Type B pancreatic cell (in vitro differentiated cells): Measurements from ENCODE around the gene C1orf174. TPM values are rescaled to one million over a fixed set of nuclear protein-coding genes. Genes with fewer than 3 reads are reported as not detected.
A peak's percentile ranks its signal among the peaks of the same experiment; 100 is the strongest.

ENCODE experiments used
- DNase-seq: peaks from one replicate; pipeline ENCODE4 v3.0.0; 2021; ENCODE audit warnings: mixed read lengths; ENCODE audit not compliant: unreplicated experiment; ENCODE audit errors: extremely low spot score
- H3K27ac Mint-ChIP-seq: 2 replicates; pipeline ENCODE4 v1.8.0; 2021; ENCODE audit warnings: mild to moderate bottlenecking, mixed read lengths
- H3K27me3 Mint-ChIP-seq: 2 replicates; pipeline ENCODE4 v1.8.0; 2021; ENCODE audit warnings: mixed read lengths
- H3K36me3 Mint-ChIP-seq: 2 replicates; pipeline ENCODE4 v1.8.0; 2021; ENCODE audit warnings: mixed read lengths
- H3K4me1 Mint-ChIP-seq: one replicate; pipeline ENCODE4 v1.8.0; 2021; ENCODE audit warnings: mixed read lengths; ENCODE audit not compliant: unreplicated experiment
- H3K4me3 Mint-ChIP-seq: 2 replicates; pipeline ENCODE4 v1.8.0; 2021; ENCODE audit warnings: mild to moderate bottlenecking, mixed read lengths
- H3K9me3 Mint-ChIP-seq: 2 replicates; pipeline ENCODE4 v1.8.0; 2021; ENCODE audit warnings: mixed read lengths
- total RNA-seq: library from RNA; stranded (reverse); gene quantifications from 2 replicates; pipeline ENCODE4 v1.2.1, GENCODE V29; 2021; ENCODE audit warnings: low replicate concordance
- TF ChIP-seq, protein P1 (sequence below): fragments of 200-600 bp; sonication (generic); conservative IDR thresholded peaks from 2 replicates; pipeline ENCODE4 v1.5.0; 2021; ENCODE audit warnings: antibody characterized with exemption, mild to moderate bottlenecking

C1orf174 gene
- total RNA-seq, 1 donor from 2014 or later = 31.4 TPM

DNA sequence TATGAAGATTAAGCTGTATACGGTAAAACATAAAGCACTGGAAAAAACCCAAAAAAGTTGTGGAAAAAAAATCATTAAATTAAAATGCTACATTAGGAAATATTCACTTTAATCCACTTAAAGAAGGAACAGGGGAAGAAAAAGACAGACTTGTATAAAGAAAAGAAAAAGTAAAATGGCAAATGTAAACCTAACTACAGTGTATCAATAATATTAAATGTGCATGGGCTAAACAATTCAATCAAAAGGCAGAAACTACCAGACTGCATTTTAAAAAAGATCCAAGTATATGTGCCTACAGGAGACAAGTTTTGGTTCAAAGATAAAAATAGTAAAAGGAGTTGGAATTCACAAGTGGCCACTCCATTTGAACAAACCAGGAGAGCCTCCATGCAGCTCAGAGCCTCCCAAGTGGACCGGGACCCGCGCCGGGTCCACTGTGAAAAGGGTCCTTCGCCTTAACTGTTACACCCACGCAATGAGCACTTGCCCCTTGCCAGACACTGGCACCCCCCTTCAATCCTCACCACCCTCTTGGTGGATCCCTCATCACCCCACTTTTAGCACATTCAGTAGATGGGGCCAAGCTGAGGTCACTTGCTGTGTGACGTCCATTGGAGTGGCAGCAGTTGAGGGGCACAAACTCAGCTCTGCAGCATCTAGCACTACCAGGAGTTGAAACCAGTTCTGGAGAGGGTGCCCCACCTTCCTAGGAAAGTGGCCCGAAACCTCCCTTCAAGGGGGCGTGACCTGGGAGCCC lies 898 bp downstream of the C1orf174 start:
- no peak for DNase-seq
- peaks cover 22% of the 10 kb centered on the region for H3K36me3 Mint-ChIP-seq
- peaks cover 33% of the 10 kb centered on the region for H3K4me1 Mint-ChIP-seq
- H3K27ac Mint-ChIP-seq = peak overlapping the region; percentile 80
- no peaks in the 10 kb centered on the region for H3K27me3 Mint-ChIP-seq
- H3K4me3 Mint-ChIP-seq = peak overlapping the region; percentile 98
- peaks cover 5% of the 10 kb centered on the region for H3K9me3 Mint-ChIP-seq
- TF ChIP-seq, protein P1, sequence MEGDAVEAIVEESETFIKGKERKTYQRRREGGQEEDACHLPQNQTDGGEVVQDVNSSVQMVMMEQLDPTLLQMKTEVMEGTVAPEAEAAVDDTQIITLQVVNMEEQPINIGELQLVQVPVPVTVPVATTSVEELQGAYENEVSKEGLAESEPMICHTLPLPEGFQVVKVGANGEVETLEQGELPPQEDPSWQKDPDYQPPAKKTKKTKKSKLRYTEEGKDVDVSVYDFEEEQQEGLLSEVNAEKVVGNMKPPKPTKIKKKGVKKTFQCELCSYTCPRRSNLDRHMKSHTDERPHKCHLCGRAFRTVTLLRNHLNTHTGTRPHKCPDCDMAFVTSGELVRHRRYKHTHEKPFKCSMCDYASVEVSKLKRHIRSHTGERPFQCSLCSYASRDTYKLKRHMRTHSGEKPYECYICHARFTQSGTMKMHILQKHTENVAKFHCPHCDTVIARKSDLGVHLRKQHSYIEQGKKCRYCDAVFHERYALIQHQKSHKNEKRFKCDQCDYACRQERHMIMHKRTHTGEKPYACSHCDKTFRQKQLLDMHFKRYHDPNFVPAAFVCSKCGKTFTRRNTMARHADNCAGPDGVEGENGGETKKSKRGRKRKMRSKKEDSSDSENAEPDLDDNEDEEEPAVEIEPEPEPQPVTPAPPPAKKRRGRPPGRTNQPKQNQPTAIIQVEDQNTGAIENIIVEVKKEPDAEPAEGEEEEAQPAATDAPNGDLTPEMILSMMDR = no peak

DNA sequence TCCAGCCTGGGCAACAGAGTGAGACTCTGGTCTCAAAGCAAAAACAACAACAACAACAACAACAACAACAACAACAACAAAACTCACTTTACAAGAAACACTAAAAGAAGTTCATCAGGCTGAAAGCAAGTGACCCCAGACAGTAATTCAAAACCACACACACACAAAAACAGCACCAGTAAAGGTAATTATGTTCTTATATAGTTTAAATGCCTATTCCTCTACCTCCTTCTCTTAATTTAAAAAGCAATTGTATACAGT lies 1.7 kb downstream of the C1orf174 start:
- Mint-ChIP-seq H3K36me3 (peaks cover 22% of the 10 kb centered on the region), H3K27ac (peak overlapping the region; percentile 80), H3K9me3 (peaks cover 5% of the 10 kb centered on the region), H3K4me1 (peaks cover 27% of the 10 kb centered on the region), H3K27me3 (no peaks in the 10 kb centered on the region), H3K4me3 (peak overlapping the region; percentile 98)
- TF ChIP-seq, protein P1 = no peak
- no peak for DNase-seq

DNA sequence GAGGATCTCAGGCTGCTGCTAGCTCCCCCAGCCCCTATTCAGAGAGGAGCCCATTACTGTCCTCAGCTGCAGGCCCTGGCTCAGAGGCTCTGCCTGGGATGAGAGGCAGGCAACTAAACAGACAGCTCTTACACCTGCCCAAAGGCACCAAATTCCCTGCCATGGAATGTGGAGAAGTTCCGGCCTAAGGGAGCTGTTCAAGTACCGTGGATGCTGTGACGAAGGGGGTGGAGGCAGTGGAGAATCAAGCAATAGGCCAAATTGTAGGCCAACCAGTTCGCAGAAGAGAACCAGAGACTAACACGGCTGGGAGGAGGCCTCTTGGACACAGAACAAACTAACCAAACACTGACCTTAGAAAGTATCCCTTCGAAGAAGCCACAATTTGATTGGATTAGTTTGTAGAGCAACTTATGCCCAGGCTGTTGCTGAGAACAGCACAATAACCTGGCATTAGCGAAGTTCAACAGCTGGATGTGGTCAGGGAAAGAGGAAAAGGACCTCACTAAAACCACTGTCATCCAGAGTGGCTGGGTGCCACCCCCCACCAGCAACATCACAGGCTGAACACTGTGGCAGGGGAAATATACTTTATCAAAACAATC lies 3.6 kb downstream of the C1orf174 start:
- peaks cover 22% of the 10 kb centered on the region for H3K36me3 Mint-ChIP-seq
- peaks cover 18% of the 10 kb centered on the region for H3K4me1 Mint-ChIP-seq
- peaks cover 5% of the 10 kb centered on the region for H3K9me3 Mint-ChIP-seq
- TF ChIP-seq, protein P1 = no peak
- H3K27me3 Mint-ChIP-seq = no peaks in the 10 kb centered on the region
- no peak overlapping the region for H3K4me3 Mint-ChIP-seq
- no peak for DNase-seq
- H3K27ac Mint-ChIP-seq = no peak overlapping the region

DNA sequence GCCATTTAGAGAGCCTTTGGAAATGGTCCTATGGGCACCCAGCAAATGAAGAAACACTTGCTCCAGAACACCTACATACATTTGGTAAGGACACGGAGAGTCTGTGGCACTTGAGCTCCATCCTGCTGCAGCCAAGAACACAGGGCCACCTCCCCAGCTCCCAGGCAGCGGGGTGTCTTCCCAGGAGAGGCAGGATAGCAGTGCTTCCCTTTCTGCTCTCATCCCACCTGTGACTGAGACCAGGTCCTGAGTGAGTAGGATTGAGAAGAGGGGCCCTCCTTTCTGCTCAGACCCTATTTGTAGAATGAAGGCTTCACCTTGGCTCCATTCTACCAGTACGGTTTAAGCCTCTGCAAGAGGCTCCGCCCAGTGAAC lies 4.1 kb downstream of the C1orf174 start:
- Mint-ChIP-seq H3K9me3 (peaks cover 5% of the 10 kb centered on the region), H3K27me3 (no peaks in the 10 kb centered on the region), H3K36me3 (peaks cover 22% of the 10 kb centered on the region), H3K27ac (no peak overlapping the region), H3K4me3 (no peak overlapping the region), H3K4me1 (peaks cover 18% of the 10 kb centered on the region)
- TF ChIP-seq, protein P1 = no peak
- no peak for DNase-seq

DNA sequence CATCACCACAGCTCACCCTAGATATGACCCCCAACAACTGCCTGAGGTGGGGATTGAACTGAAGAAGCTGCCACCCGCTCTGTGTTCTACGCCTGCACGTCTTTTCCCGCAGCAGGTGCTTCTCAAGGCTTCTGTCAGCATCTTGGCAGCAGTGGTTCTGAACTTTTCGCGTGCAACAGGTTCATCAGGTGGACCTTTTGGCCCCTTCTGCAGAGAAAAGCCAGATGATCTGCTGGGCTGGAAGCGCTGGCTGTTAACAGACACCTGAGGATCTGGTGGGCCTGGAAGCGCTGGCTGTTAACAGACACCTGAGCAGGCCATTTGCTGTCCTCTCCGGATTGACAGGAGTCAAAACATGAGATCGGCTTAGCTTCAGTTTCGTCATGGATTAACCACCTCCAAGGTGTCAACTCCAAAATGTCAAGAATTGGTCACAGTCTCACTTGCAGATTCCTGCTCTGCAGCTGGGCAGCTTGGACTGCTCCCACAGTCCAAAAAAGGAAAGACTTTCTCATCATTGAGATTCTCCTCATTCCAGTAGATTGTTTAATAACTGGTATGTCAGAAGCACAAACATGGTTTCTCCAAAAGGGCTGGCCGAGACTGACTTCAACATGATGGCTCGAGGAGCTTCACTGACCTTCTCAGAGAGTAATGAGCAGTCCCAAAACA lies 4.7 kb downstream of the C1orf174 start:
- H3K4me1 Mint-ChIP-seq = peaks cover 18% of the 10 kb centered on the region
- DNase-seq = no peak
- TF ChIP-seq, protein P1 = no peak
- H3K27ac Mint-ChIP-seq = no peak overlapping the region
- H3K36me3 Mint-ChIP-seq = peaks cover 22% of the 10 kb centered on the region
- H3K4me3 Mint-ChIP-seq = no peak overlapping the region
- H3K27me3 Mint-ChIP-seq = no peaks in the 10 kb centered on the region
- peaks cover 5% of the 10 kb centered on the region for H3K9me3 Mint-ChIP-seq
